Measurements from ENCODE around the gene SH3BGR.
"Not testable (repeated sequence)": the region's sequence is repeated elsewhere in the genome, so short reads cannot be mapped to it uniquely, and the experiment has no call there.

The SH3BGR gene

GRCh38 chr21:39515684-39516472 is 64.1 kb downstream of the SH3BGR start:
- no peak for DNase-seq (ENCODE audit: low read depth in 2 of 2)

- DNase-seq (ENCODE audit: low read depth in 2 of 2), result peak; percentile 10 to 14
Measured at GRCh38 chr21:39518055-39518846, 66.5 kb downstream of the SH3BGR start.

GRCh38 chr21:39518847-39519210 is 67.1 kb downstream of the SH3BGR start:
- DNase-seq (ENCODE audit: low read depth in 2 of 2), result no peak

GRCh38 chr21:39519835-39520234 is 68.1 kb downstream of the SH3BGR start:
- DNase-seq (ENCODE audit: low read depth in 2 of 2), result no peak

GRCh38 chr21:39523399-39523798 is 71.6 kb downstream of the SH3BGR start:
- no peak for DNase-seq (ENCODE audit: low read depth in 2 of 2)

GRCh38 chr21:39523915-39524314 is 72.1 kb downstream of the SH3BGR start:
- no peak for DNase-seq (ENCODE audit: low read depth in 2 of 2)

GRCh38 chr21:39525129-39525528 is 73.4 kb downstream of the SH3BGR start:
- no peak for DNase-seq (ENCODE audit: low read depth in 2 of 2)

GRCh38 chr21:39525601-39526000 is 73.8 kb downstream of the SH3BGR start:
- no peak for DNase-seq (ENCODE audit: low read depth in 2 of 2)

- DNase-seq (ENCODE audit: low read depth in 2 of 2), result no peak
Measured at GRCh38 chr21:39527067-39527595, 75.4 kb downstream of the SH3BGR start.

- DNase-seq (ENCODE audit: low read depth in 2 of 2), result no peak
Measured at GRCh38 chr21:39527664-39528381, 76.1 kb downstream of the SH3BGR start.

- no peak for DNase-seq (ENCODE audit: low read depth in 2 of 2)
Measured at GRCh38 chr21:39529026-39529425, 77.3 kb downstream of the SH3BGR start.

GRCh38 chr21:39531064-39531463 is 79.3 kb downstream of the SH3BGR start:
- no peak for DNase-seq (ENCODE audit: low read depth in 2 of 2)

- no peak for DNase-seq (ENCODE audit: low read depth in 2 of 2)
Measured at GRCh38 chr21:39531840-39532239, 80.1 kb downstream of the SH3BGR start.

- DNase-seq (ENCODE audit: low read depth in 2 of 2), result no peak
Measured at GRCh38 chr21:39533545-39534380, 82.0 kb downstream of the SH3BGR start.

- no peak for DNase-seq (ENCODE audit: low read depth in 2 of 2)
Measured at GRCh38 chr21:39535646-39536437, 84.1 kb downstream of the SH3BGR start.

GRCh38 chr21:39536835-39537234 is 85.1 kb downstream of the SH3BGR start:
- no peak for DNase-seq (ENCODE audit: low read depth in 2 of 2)

GRCh38 chr21:39537571-39537970 is 85.8 kb downstream of the SH3BGR start:
- DNase-seq (ENCODE audit: low read depth in 2 of 2), result no peak

GRCh38 chr21:39538453-39539042 is 86.8 kb downstream of the SH3BGR start:
- no peak for DNase-seq (ENCODE audit: low read depth in 2 of 2)

- DNase-seq (ENCODE audit: low read depth in 2 of 2), result not testable (repeated sequence)
Measured at GRCh38 chr21:39540367-39540766, 88.6 kb downstream of the SH3BGR start.

- DNase-seq (ENCODE audit: low read depth in 2 of 2), result no peak
Measured at GRCh38 chr21:39542736-39543135, 91.0 kb downstream of the SH3BGR start.
